ENCODE results near the gene NPIPB2.
"Not testable (repeated sequence)": the region's sequence is repeated elsewhere in the genome, so short reads cannot be mapped to it uniquely, and the experiment has no call there.

Gene NPIPB2

GRCh38 chr16:11957591-11958395 lies 15.9 kb upstream of the NPIPB2 start:
- DNase-seq (ENCODE audit: low read depth in 2 of 2) = no peak

DNA sequence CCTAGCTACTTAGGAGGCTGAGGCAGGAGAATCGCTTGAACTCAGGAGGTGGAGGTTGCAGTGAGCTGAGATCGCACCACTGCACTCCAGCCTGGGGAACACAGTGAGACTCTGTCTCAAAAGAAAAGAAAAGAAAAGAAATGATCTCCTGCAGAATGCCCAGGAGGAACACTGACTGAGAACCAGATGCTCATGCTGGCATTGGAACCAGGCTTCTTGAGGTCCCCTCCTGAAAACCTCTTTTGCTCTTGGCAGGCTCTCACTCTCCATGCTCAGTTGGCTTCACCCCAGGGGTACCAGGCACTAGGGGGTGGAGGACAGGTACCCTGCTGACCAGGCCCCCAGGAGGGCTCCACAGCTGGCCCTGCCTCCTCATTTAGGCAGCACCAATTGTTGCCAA lies 14.7 kb upstream of the NPIPB2 start:
- DNase-seq (ENCODE audit: low read depth in 2 of 2) = no peak

DNA sequence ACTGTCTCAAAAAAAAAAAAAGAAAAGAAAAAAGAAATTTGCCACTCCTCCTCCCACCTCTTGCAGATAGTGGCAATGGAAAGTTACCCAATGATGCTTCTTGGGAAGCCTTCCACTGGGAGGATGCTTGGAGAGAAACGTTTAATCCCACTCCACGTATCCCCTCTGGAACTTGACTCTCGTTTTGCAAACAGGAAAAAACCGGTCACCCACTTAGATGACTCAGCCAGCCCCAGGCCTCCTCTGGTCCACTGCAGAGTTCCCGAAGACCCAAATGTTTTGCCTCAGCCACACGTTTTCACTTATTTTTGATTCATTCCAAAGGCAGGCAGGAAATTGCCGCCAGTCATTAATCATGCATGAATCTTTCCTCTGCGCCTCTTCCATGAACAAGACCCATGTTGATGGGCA lies 13.9 kb upstream of the NPIPB2 start:
- no peak for DNase-seq (ENCODE audit: low read depth in 2 of 2)

DNA sequence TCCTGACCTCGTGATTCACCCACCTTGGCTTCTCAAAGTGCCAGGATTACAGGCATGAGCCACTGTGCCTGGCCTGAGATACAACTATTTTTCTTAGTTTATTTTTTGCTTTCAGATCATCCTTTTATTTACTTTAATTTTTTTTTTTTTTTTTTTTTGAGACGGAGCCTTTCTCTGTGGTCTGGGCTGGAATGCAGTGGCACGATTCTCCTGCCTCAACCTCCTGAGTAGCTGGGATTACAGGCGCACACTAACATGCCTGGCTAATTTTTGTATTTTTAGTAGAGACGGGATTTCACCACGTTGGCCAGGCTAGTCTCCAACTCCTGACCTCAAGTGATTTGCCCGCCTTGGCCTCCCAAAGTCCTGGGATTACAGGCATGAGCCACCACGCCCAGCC lies 11.7 kb upstream of the NPIPB2 start:
- DNase-seq (ENCODE audit: low read depth in 2 of 2) = not testable (repeated sequence)

GRCh38 chr16:11950388-11950787 lies 8.5 kb upstream of the NPIPB2 start:
- DNase-seq (ENCODE audit: low read depth in 2 of 2) = no peak

GRCh38 chr16:11949527-11949926 lies 7.7 kb upstream of the NPIPB2 start:
- DNase-seq (ENCODE audit: low read depth in 2 of 2) = no peak

- DNase-seq (ENCODE audit: low read depth in 2 of 2) = no peak
Measured at GRCh38 chr16:11948819-11949218, 7.0 kb upstream of the NPIPB2 start.

GRCh38 chr16:11946433-11946832 lies 4.6 kb upstream of the NPIPB2 start:
- DNase-seq (ENCODE audit: low read depth in 2 of 2) = no peak

- DNase-seq (ENCODE audit: low read depth in 2 of 2) = not testable (repeated sequence)
Measured at GRCh38 chr16:11927350-11927749, 14.5 kb downstream of the NPIPB2 start.

DNA sequence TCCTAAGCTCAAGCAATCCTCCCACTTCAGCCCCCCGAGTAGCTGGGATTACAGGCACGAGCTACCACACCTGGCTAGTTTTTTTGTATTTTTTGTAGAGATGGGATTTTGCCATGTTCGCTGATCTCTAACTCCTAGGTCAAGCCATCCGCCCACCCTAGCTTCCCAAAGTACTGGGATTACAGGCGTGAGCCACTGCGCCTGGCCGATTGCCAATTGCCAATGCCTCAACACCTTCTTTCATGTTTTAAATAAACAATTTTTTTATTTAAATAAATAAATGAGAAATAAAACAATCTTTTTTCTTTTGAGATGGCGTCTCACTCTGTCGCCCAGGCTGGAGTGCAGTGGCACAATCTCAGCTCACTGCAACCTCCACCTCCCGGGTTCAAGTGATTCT lies 17.8 kb downstream of the NPIPB2 start:
- DNase-seq (ENCODE audit: low read depth in 2 of 2) = not testable (repeated sequence)

- no peak for DNase-seq (ENCODE audit: low read depth in 2 of 2)
Measured at GRCh38 chr16:11916524-11917285, 25.1 kb downstream of the NPIPB2 start.

DNA sequence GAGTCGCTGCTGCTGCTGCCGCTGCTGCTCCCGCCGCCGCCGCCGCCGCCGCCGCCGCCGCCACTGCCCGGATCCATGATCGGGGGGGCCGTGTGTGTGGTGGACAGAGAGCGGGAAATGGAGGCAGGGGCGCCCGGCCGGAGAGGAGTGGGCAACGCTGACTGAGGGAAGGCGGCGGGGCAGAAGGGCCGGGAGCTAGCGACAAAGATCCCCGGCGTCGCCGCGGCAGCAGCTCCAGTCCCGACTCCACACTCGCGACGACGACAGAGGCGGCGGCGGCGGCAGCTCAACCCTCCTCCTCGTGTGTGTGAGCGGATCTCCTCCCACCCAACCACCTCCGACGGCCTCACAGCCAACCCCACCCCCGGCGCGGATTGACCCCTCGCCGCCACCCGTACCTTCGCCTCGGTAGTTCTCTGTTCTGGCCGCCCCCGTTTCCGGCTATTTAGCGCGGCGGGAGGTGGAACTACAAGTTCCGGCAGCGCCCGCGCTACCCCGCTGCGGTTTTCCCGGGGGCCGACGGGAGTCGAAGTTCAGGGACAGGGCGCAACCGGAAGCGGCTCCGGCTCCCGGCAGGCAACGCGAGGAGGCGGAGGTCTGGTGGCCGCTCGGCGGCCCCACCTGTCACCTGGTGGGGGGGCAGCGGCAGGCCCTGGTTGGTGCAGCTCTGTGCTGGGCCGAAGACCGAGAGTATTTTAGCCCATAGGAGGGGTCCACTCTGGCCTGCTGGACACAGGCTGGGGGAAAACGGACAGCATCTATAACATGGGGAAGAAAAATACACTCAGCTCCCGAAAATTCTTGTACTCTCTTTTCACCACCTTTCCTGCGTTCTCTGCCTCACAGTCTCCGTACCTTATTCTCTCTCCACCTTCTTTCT lies 26.0 kb downstream of the NPIPB2 start, which contains the start of gene GSPT1:
TSS of gene GSPT1 (minus strand) at position 313 of the 880 bp plus-strand sequence. CDS start at position 77, 236 bp downstream.
- peak; percentile 99 for DNase-seq (ENCODE audit: low read depth in 2 of 2)

DNA sequence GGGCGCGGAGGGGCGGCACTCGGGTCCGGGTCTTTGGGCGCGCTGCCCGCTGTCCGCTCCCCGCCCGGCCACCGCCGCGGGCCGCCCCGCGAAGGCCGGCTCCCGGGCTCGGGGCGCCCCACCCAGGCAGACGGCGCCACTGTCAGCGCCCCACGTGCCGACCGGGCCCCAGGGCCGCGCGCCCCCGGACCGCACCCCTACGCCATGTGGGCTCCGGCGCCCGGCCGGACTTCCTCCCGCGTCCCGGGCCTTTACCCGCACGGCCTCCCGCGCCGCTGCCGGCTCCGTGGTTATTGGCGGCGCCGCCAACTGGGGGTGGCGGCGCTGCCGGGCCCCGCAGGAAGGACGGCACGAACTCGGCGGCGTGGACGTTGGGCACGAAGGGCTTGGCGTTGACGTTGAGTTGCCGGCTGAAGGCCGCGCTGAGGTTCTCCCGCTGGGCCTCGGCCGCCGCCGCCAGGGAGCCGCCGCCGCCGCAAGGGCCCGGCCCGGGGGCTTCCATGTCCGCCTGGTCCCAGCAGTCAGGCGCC lies 26.7 kb downstream of the NPIPB2 start:
- peak in 1 of 2 donors; percentile 13 for DNase-seq (ENCODE audit: low read depth in 2 of 2)

DNA sequence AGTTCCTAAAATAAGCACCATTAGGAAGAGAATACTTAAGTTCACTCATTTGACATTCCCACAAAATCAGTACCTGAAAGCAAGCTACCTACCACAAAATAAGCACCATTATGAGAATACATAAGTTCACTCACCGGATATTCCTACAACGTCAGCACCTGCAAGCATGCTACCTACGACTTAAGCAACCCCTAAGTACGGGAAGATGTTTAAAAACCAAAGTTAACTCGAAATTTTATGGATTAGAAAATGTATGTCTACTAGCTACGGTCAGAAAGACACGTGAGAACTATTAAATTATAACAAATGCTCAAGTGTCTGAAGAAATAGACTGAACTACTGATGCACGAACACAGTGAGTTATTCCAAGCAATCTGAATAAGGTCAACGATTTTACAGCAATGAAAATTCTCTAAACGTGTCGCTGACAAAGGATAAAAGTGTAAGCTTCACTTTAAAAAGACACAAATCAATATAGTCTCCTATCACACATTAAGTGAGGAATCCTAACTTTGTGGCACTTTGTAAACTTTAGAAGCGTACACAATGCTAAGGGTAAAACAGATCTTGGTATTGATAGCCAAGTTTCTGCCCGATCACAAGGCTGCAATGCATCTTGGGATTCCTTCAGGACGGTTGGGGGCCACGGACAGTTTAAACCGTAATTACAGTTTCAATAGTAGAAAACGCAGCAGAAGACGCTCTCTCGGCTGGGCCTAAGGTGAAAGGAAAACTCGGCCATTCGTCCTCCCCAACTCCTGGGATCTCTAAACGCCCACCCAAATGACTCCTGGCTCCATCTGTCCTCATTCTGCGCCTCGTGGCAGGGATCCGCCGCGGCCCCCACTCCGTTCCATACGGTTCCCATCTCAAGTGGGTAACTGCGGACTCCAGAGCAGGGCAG lies 27.4 kb downstream of the NPIPB2 start:
- peak in 1 of 2 donors; percentile 2 for DNase-seq (ENCODE audit: low read depth in 2 of 2)

DNA sequence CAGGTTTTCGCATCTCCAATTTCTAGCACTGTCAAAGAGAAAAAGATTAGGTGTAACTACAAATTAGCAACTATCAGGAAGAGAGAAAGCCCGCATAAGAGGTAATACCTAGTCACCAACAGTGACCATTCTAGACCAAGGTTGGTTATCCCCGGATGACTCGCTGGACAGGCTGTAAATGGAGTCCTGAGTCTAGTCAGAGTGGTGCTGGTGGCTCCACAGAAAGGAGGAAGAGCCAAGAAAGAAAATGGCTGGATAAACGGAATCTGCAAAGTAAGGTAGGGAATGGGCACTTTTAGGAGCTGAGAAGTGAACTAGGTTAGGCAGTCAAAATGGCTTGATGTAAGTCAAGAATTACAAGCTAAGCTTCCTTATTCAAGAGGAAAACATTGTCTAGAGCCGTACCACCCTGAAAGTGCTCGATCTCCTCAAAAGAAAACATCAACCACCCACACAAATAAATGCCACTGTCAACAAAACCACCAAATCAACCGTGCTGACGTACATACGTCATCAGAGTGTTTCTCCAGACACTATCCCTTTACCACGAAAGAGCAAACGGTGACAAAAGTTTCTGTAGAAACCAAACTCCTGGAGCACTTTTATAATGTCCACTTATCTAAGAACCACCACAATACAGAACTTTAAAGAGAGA lies 28.3 kb downstream of the NPIPB2 start:
- DNase-seq (ENCODE audit: low read depth in 2 of 2) = peak in 1 of 2 donors; percentile 12

DNA sequence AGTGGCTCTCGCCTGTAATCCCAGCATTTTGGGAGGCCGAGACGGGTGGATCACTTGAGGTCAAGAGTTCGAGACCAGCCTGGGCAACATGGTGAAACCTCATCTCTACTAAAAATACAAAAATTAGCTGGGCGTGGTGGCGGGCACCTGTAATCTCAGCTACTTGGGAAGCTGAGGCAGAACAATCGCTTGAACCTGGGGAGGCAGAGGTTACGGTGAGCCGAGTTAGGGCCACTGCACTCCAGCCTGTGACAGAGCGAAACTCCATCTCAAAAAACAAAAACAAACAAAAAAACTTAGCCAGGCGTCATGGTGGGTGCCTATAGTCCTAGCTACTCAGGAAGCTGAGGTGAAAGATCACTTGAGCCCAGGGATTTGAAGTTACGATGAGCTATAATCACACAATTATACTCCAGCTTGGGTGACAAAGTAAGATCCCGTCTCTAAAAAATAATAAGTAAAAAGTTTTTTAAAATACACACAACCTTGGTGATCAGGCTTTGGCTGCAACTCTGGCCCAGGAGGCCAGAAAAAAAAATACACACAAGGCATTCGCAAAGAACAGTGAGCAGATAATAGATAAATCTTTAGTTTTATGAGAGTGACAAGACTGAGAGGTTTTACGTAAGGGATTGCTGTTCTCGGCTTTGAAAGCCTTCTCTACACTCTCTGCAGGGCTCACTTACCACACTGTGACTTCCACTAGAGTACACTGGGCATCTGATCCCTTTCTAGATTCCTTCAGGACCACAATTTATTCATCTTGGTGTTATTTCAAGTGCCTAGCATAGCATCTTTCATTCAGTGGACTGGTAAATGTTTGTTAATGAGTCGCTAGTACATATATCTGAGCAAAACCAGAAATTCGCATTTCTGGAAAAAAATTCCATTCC lies 31.9 kb downstream of the NPIPB2 start:
- no peak for DNase-seq (ENCODE audit: low read depth in 2 of 2)

DNA sequence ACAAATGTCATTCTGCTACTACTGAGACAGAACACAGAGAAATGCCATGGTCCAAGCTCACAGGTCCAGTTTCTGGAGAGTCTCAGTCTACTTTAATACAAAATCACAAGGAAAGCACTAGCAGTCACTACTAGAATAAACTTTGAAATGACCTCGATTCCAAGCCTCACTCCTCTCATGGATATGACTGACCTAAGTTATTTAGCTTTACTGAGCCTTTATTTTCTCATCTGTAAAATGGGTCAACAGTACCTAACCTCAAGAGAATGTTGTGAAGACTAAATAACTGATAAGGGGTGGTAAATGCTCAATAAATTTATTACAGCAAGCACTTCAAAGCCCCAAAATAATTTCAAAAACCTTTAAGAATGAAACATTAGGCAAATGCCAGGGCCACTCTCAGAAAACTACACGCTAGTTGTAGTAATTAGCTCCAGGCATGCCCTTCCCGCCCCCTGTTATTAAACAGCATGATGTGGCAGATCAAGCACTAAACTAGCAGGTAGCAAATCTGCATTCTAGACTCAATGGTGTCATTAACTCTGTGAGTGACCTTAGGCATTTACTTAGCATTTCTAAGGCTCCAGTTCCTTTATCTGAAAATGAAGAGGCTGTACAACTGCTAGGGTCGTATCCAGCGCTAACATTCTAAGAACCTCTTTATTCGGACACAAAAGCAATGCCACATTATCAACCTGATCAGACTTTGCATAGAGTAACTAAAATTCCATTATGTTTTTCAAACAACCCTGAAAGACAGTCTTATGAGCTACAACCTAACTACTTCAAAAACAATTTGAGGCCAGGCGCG lies 34.5 kb downstream of the NPIPB2 start:
- DNase-seq (ENCODE audit: low read depth in 2 of 2) = no peak

- DNase-seq (ENCODE audit: low read depth in 2 of 2) = no peak
Measured at GRCh38 chr16:11903906-11904305, 37.9 kb downstream of the NPIPB2 start.

All from activated CD8-positive, alpha-beta memory T cell treated with anti-CD3 and anti-CD28 coated beads for 4 hours (primary cell).